Astrocyte (in vitro differentiated cells and primary cell): ENCODE data around the gene ZNF462. TPM values are rescaled to one million over a fixed set of nuclear protein-coding genes. Genes with fewer than 3 reads are reported as not detected.
A peak's percentile ranks its signal among the peaks of the same experiment; 100 is the strongest.

Experiments used
- DNase-seq: peaks from one replicate; pipeline ENCODE4 v3.0.0-alpha.2; 2010; ENCODE audit warnings: low read depth
- FAIRE-seq: peaks from 2 replicates; lab custom pipeline; 2011; peaks lifted over from hg19 to GRCh38; lab: Jason Lieb, UNC
- H2AFZ ChIP-seq: 2 replicates; pipeline ENCODE4 v1.6.0; 2012; ENCODE audit warnings: low read depth, low read length, inconsistent platforms
- H3K27ac ChIP-seq: 2 replicates; pipeline ENCODE4 v1.5.1; 2011; ENCODE audit warnings: low read depth, low read length, inconsistent platforms
- H3K27me3 ChIP-seq: 2 replicates; pipeline ENCODE4 v1.6.0; 2011; ENCODE audit warnings: low read length, inconsistent platforms; ENCODE audit not compliant: insufficient read depth
- H3K36me3 ChIP-seq: 2 replicates; pipeline ENCODE4 v1.5.1; 2011; ENCODE audit warnings: low read length, inconsistent platforms; ENCODE audit not compliant: insufficient read depth
- H3K4me1 ChIP-seq: 2 replicates; pipeline ENCODE4 v1.5.1; 2011; ENCODE audit warnings: low read length, inconsistent platforms; ENCODE audit not compliant: insufficient read depth
- H3K4me2 ChIP-seq: 2 replicates; pipeline ENCODE4 v1.6.0; 2012; ENCODE audit warnings: low read length, inconsistent platforms
- H3K4me3 ChIP-seq: 2 replicates; pipeline ENCODE4 v1.5.1; 2011; ENCODE audit warnings: low read depth, mild to moderate bottlenecking, low read length, inconsistent platforms; ENCODE audit not compliant: insufficient read depth
- H3K79me2 ChIP-seq: 2 replicates; pipeline ENCODE4 v1.6.0; 2012; ENCODE audit warnings: mild to moderate bottlenecking, low read length, inconsistent platforms; ENCODE audit not compliant: insufficient read depth
- H3K9ac ChIP-seq: 2 replicates; pipeline ENCODE4 v1.6.0; 2012; ENCODE audit warnings: mild to moderate bottlenecking, low read length, inconsistent platforms
- H3K9me3 ChIP-seq: 2 replicates; pipeline ENCODE4 v1.5.1; 2012; ENCODE audit warnings: low read depth, mild to moderate bottlenecking, low read length, inconsistent platforms; ENCODE audit not compliant: insufficient read depth
- H4K20me1 ChIP-seq: 2 replicates; pipeline ENCODE4 v1.6.0; 2012; ENCODE audit warnings: low read length, inconsistent platforms; ENCODE audit not compliant: insufficient read depth
- H3K27ac Mint-ChIP-seq: one replicate; pipeline ENCODE4 v1.8.0; 2021; ENCODE audit warnings: mild to moderate bottlenecking, mixed read lengths; ENCODE audit not compliant: unreplicated experiment
- H3K27me3 Mint-ChIP-seq: one replicate; pipeline ENCODE4 v1.8.0; 2021; ENCODE audit warnings: low read depth, mixed read lengths; ENCODE audit not compliant: unreplicated experiment
- H3K36me3 Mint-ChIP-seq: one replicate; pipeline ENCODE4 v1.8.0; 2021; ENCODE audit warnings: low read depth, mixed read lengths; ENCODE audit not compliant: unreplicated experiment
- H3K4me1 Mint-ChIP-seq: one replicate; pipeline ENCODE4 v1.8.0; 2021; ENCODE audit warnings: low read depth, mixed read lengths; ENCODE audit not compliant: unreplicated experiment
- H3K4me3 Mint-ChIP-seq: one replicate; pipeline ENCODE4 v1.8.0; 2021; ENCODE audit warnings: mild to moderate bottlenecking, moderate library complexity, mixed read lengths; ENCODE audit not compliant: unreplicated experiment
- H3K9me3 Mint-ChIP-seq: one replicate; pipeline ENCODE4 v1.8.0; 2021; ENCODE audit warnings: mild to moderate bottlenecking, mixed read lengths; ENCODE audit not compliant: unreplicated experiment
- CTCF ChIP-seq: IDR thresholded peaks from 2 replicates; pipeline ENCODE4 v1.5.1; 2011; ENCODE audit warnings: low read depth, mild to moderate bottlenecking, inconsistent platforms, low read length, moderate library complexity; ENCODE audit not compliant: insufficient read depth
- EZH2 ChIP-seq: IDR thresholded peaks from 2 replicates; pipeline ENCODE4 v1.6.1; 2012; ENCODE audit warnings: mild to moderate bottlenecking, low read length, inconsistent platforms; ENCODE audit not compliant: insufficient read depth
- total RNA-seq: library from RNA; stranded (reverse); gene quantifications from 2 replicates; pipeline ENCODE4 v1.2.1, GENCODE V29; 2021

Gene ZNF462
- total RNA-seq, 1 donor from 2014 or later, result 126 TPM

GRCh38 chr9:106969696-106970095, 106.7 kb downstream of the ZNF462 start:
- TF ChIP-seq CTCF (no peak), EZH2 (no peak)
- Mint-ChIP-seq H3K36me3 (peaks cover 28% of the 10 kb centered on the region), H3K9me3 (no peaks in the 10 kb centered on the region), H3K4me1 (peaks cover 37% of the 10 kb centered on the region), H3K27me3 (no peaks in the 10 kb centered on the region), H3K4me3 (peak overlapping the region; percentile 34), H3K27ac (no peak overlapping the region)
- H3K4me2 ChIP-seq, result no peak overlapping the region
- no peak overlapping the region for H3K27ac ChIP-seq
- no peaks in the 10 kb centered on the region for H3K79me2 ChIP-seq
- no peak for FAIRE-seq
- DNase-seq, result no peak
- H3K9me3 ChIP-seq, result no peaks in the 10 kb centered on the region
- peaks cover 6% of the 10 kb centered on the region for H3K4me1 ChIP-seq
- peaks cover 17% of the 10 kb centered on the region for H3K36me3 ChIP-seq
- H3K27me3 ChIP-seq, result no peaks in the 10 kb centered on the region
- no peaks in the 10 kb centered on the region for H4K20me1 ChIP-seq
- H2AFZ ChIP-seq, result no peak overlapping the region
- no peak overlapping the region for H3K4me3 ChIP-seq
- H3K9ac ChIP-seq, result no peak overlapping the region

- Mint-ChIP-seq H3K4me3 (peak overlapping the region; percentile 34), H3K9me3 (no peaks in the 10 kb centered on the region), H3K27me3 (no peaks in the 10 kb centered on the region), H3K4me1 (peaks cover 37% of the 10 kb centered on the region), H3K27ac (peak overlapping the region; percentile 93), H3K36me3 (peaks cover 29% of the 10 kb centered on the region)
- Histone ChIP-seq H2AFZ (no peak overlapping the region), H3K9me3 (no peaks in the 10 kb centered on the region), H3K27ac (no peak overlapping the region), H3K9ac (no peak overlapping the region), H3K27me3 (no peaks in the 10 kb centered on the region), H4K20me1 (no peaks in the 10 kb centered on the region), H3K4me3 (no peak overlapping the region), H3K4me1 (peaks cover 6% of the 10 kb centered on the region), H3K36me3 (peaks cover 13% of the 10 kb centered on the region), H3K79me2 (no peaks in the 10 kb centered on the region), H3K4me2 (peak overlapping the region; percentile 52)
- TF ChIP-seq CTCF, result no peak
- no peak for TF ChIP-seq EZH2
- FAIRE-seq, result peak; percentile 29
- DNase-seq, result no peak
Observed at GRCh38 chr9:106970219-106970975, 107.4 kb downstream of the ZNF462 start.

- H3K27ac Mint-ChIP-seq, result peak overlapping the region; percentile 93
- Histone ChIP-seq H3K4me1 (peaks cover 6% of the 10 kb centered on the region), H4K20me1 (no peaks in the 10 kb centered on the region), H3K9me3 (no peaks in the 10 kb centered on the region), H3K27ac (no peak overlapping the region), H3K4me3 (no peak overlapping the region), H3K36me3 (peaks cover 15% of the 10 kb centered on the region), H3K4me2 (peak overlapping the region; percentile 52), H2AFZ (no peak overlapping the region), H3K27me3 (no peaks in the 10 kb centered on the region), H3K79me2 (no peaks in the 10 kb centered on the region), H3K9ac (no peak overlapping the region)
- H3K9me3 Mint-ChIP-seq, result no peaks in the 10 kb centered on the region
- FAIRE-seq (no peak), DNase-seq (no peak)
- peaks cover 29% of the 10 kb centered on the region for H3K36me3 Mint-ChIP-seq
- H3K4me3 Mint-ChIP-seq, result no peak overlapping the region
- H3K4me1 Mint-ChIP-seq, result peaks cover 37% of the 10 kb centered on the region
- TF ChIP-seq CTCF, result no peak
- no peak for TF ChIP-seq EZH2
- H3K27me3 Mint-ChIP-seq, result no peaks in the 10 kb centered on the region
Observed at GRCh38 chr9:106970976-106971457, 108.1 kb downstream of the ZNF462 start.
